Spleen (tissue), 11 donors: ENCODE measurements around the gene EPHB2. TPM values are rescaled to one million over a fixed set of nuclear protein-coding genes. Genes with fewer than 3 reads are reported as not detected.
"Not testable (repeated sequence)": the region's sequence is repeated elsewhere in the genome, so short reads cannot be mapped to it uniquely, and the experiment has no call there.

Experiments
- DNase-seq: peaks from one replicate; pipeline ENCODE4 v3.0.0-alpha.2; 2020
- H3K27ac ChIP-seq, 8 donors: fragments of 200-600 bp; sonication (generic) in 7 of 8; 1 replicate in 4 of 8; 2 replicates in 4 of 8; pipeline versions ENCODE4 v1.5.0 to v1.8.0; 2016 to 2021; ENCODE audit warnings: inconsistent platforms in 4 of 8, mild to moderate bottlenecking in 4 of 8, moderate library complexity in 1 of 8
- H3K27me3 ChIP-seq, 7 donors: fragments of 200-600 bp; sonication (generic) in 6 of 7; replicated peaks in 1 of 7; 1 replicate in 4 of 7; 2 replicates in 3 of 7; pipeline versions ENCODE4 v1.5.0 to v1.8.0; 2016 to 2021; ENCODE audit warnings: inconsistent platforms in 3 of 7, mild to moderate bottlenecking in 1 of 7
- H3K36me3 ChIP-seq, 6 donors: fragments of 200-600 bp; sonication (generic) in 5 of 6; 1 replicate in 4 of 6; 2 replicates in 2 of 6; pipeline versions ENCODE4 v1.5.0 to v1.8.0; 2016 to 2021; ENCODE audit warnings: inconsistent platforms in 2 of 6
- H3K4me1 ChIP-seq, 6 donors: fragments of 200-600 bp; sonication (generic) in 5 of 6; 1 replicate in 3 of 6; 2 replicates in 3 of 6; pipeline versions ENCODE4 v1.5.0 to v1.8.0; 2016 to 2021; ENCODE audit warnings: inconsistent platforms in 3 of 6
- H3K4me3 ChIP-seq, 8 donors: fragments of 200-600 bp; sonication (generic) in 7 of 8; 1 replicate in 4 of 8; 2 replicates in 4 of 8; pipeline versions ENCODE4 v1.5.0 to v1.8.0; 2016 to 2021; ENCODE audit warnings: inconsistent platforms in 4 of 8, mild to moderate bottlenecking in 4 of 8, moderate library complexity in 2 of 8
- H3K9me3 ChIP-seq, 8 donors: fragments of 200-600 bp; sonication (generic) in 7 of 8; 1 replicate in 4 of 8; 2 replicates in 4 of 8; pipeline versions ENCODE4 v1.5.0 to v1.8.0; 2016 to 2021; ENCODE audit warnings: inconsistent platforms in 4 of 8
- CTCF ChIP-seq, 11 experiments: fragments of 200-600 bp in 7 of 11; fragments of 450-650 bp in 4 of 11; sonication (generic) in 4 of 11; IDR thresholded peaks in 8 of 11; conservative IDR thresholded peaks in 3 of 11; 1 replicate in 7 of 11; 2 replicates in 4 of 11; pipeline versions ENCODE4 v1.4.0 to v1.8.0; 2016 to 2021; ENCODE audit warnings: antibody characterized with exemption in 11 of 11, inconsistent platforms in 4 of 11, mild to moderate bottlenecking in 1 of 11
- POLR2A ChIP-seq, 3 donors: fragments of 450-650 bp; IDR thresholded peaks; one replicate each; pipeline ENCODE4 v1.5.1; 2017; ENCODE audit warnings: antibody characterized with exemption in 3 of 3, mild to moderate bottlenecking in 1 of 3
- POLR2AphosphoS5 ChIP-seq, 3 donors: sonication (generic); formaldehyde crosslinking; IDR thresholded peaks; one replicate each; pipeline ENCODE4 v1.5.1; 2017; ENCODE audit warnings: antibody characterized with exemption in 3 of 3
- WGBS, 5 donors: extraction: QIAGEN DNeasy Blood & Tissue Kit in 3 of 5; methylation state at CpG; one replicate each; pipeline versions ENCODE4 v1.1.5 to v1.1.7; 2013 to 2018; 5-methylcytosine and 5-hydroxymethylcytosine counted together
- intact Hi-C: fragments of 100-400 bp; cut with DNase I; formaldehyde crosslinking; loops from one replicate; pipeline ENCODE4 v1.15.0; 2023; ENCODE audit warnings: low total_unique reads
- polyA plus RNA-seq, 3 donors: library from polyadenylated mRNA; stranded (reverse); fragments of 200-250 nt; gene quantifications; one replicate each; pipeline ENCODE4 v1.2.1, GENCODE V29; 2013
- total RNA-seq, 7 donors: library from RNA; depleted of rRNA in 3 of 7; stranded (reverse); fragments of >200 nt in 3 of 7; fragmentation: NEBNext Ultra II Directional in 4 of 7; extraction: Animal tissue kit (Norgen Biotek cat#: 25700) in 4 of 7; gene quantifications; one replicate each; pipeline versions ENCODE4 v1.1.0 to v1.2.1, GENCODE V29; 2016 to 2021
- donor health status: healthy with polysubstance abuse.
- donor health status: DM: no; HTN: no; CAD: no; lungs with moderate emphysema.
- donor health status: DM: no; HTN: no; CAD: no.
- donor health status: Bipolar disorder and iron deficiency.
- donor health status: healthy.
- donor health status: DM: no; HTN: no; CAD: no.
- donor health status: DM: yes; HTN: yes; CAD: no.

The EPHB2 gene
- total and polyA plus RNA-seq, 10 donors: 0.67 to 9.3 (median 6.3) TPM

GRCh38 chr1:22832414-22832786 lies 121.8 kb downstream of the EPHB2 start:
- no peak for TF ChIP-seq POLR2AphosphoS5 (IDR thresholded peaks at IDR 0.05)
- TF ChIP-seq CTCF (IDR thresholded peaks at IDR 0.05 in 8 of 11, conservative IDR thresholded peaks at IDR 0.05 in 3 of 11): no peak
- no peak for TF ChIP-seq POLR2A (IDR thresholded peaks at IDR 0.05)
- DNase-seq: peak; percentile 18
- 80 to 93% (median 87%) methylated on average over 3 of the region's 3 CpGs for WGBS, 5 donors
- Histone ChIP-seq H3K36me3 (no peaks in the 10 kb centered on the region), H3K4me1 (no peaks in the 10 kb centered on the region), H3K9me3 (no peaks in the 10 kb centered on the region), H3K27ac (no peak overlapping the region), H3K27me3 (peaks cover 0 to 5% (median 0%) of the 10 kb centered on the region in 7 donors), H3K4me3 (no peak overlapping the region)
- intact Hi-C loops: no loop called here

- TF ChIP-seq POLR2AphosphoS5 (IDR thresholded peaks at IDR 0.05): no peak
- no peak for TF ChIP-seq CTCF (IDR thresholded peaks at IDR 0.05 in 8 of 11, conservative IDR thresholded peaks at IDR 0.05 in 3 of 11)
- no peak for TF ChIP-seq POLR2A (IDR thresholded peaks at IDR 0.05)
- 87 to 96% (median 90%) methylated on average over 1 of the region's 1 CpG for WGBS, 5 donors
- intact Hi-C loops: no loop called here
- Histone ChIP-seq H3K36me3 (no peaks in the 10 kb centered on the region), H3K9me3 (no peaks in the 10 kb centered on the region), H3K27me3 (peaks cover 0 to 9% (median 0%) of the 10 kb centered on the region in 7 donors), H3K4me1 (no peaks in the 10 kb centered on the region), H3K4me3 (no peak overlapping the region), H3K27ac (no peak overlapping the region)
- DNase-seq: no peak
These were observed 123.1 kb downstream of the EPHB2 start for GRCh38 chr1:22833699-22834098.

- DNase-seq, H3K4me3 ChIP-seq, intact Hi-C loops, H3K27me3 ChIP-seq, H3K4me1 ChIP-seq, H3K36me3 ChIP-seq, H3K9me3 ChIP-seq, H3K27ac ChIP-seq: not testable (repeated sequence)
- WGBS, 5 donors: 55 to 71% (median 64%) methylated on average over 2 of the region's 2 CpGs
These were observed 123.8 kb downstream of the EPHB2 start for GRCh38 chr1:22834420-22834819.

GRCh38 chr1:22835636-22836319 lies 125.1 kb downstream of the EPHB2 start:
- H3K36me3 ChIP-seq: no peaks in the 10 kb centered on the region
- 84 to 93% (median 90%) methylated on average over 22 to 24 of the region's 24 CpGs for WGBS, 5 donors
- H3K27ac ChIP-seq: no peak overlapping the region
- H3K4me1 ChIP-seq: no peaks in the 10 kb centered on the region
- H3K9me3 ChIP-seq: no peaks in the 10 kb centered on the region
- peaks cover 0 to 9% (median 0%) of the 10 kb centered on the region in 7 donors for H3K27me3 ChIP-seq
- no peak overlapping the region for H3K4me3 ChIP-seq
- intact Hi-C loops: no loop called here
- TF ChIP-seq POLR2AphosphoS5 (IDR thresholded peaks at IDR 0.05): no peak
- no peak for TF ChIP-seq POLR2A (IDR thresholded peaks at IDR 0.05)
- TF ChIP-seq CTCF (IDR thresholded peaks at IDR 0.05 in 8 of 11, conservative IDR thresholded peaks at IDR 0.05 in 3 of 11): no peak
- peak; percentile 41 for DNase-seq
